NCI-H146 treated with DMSO at 0.1 percent for 48 hours (cell line): ENCODE measurements around the gene CPNE1.
A peak's percentile ranks its signal among the peaks of the same experiment; 100 is the strongest.

ENCODE experiments used
- DNase-seq: peaks from one replicate; lab custom pipeline; 2025; ENCODE audit not compliant: unreplicated experiment; lab: John Stamatoyannopoulos, UW

The CPNE1 gene

DNA sequence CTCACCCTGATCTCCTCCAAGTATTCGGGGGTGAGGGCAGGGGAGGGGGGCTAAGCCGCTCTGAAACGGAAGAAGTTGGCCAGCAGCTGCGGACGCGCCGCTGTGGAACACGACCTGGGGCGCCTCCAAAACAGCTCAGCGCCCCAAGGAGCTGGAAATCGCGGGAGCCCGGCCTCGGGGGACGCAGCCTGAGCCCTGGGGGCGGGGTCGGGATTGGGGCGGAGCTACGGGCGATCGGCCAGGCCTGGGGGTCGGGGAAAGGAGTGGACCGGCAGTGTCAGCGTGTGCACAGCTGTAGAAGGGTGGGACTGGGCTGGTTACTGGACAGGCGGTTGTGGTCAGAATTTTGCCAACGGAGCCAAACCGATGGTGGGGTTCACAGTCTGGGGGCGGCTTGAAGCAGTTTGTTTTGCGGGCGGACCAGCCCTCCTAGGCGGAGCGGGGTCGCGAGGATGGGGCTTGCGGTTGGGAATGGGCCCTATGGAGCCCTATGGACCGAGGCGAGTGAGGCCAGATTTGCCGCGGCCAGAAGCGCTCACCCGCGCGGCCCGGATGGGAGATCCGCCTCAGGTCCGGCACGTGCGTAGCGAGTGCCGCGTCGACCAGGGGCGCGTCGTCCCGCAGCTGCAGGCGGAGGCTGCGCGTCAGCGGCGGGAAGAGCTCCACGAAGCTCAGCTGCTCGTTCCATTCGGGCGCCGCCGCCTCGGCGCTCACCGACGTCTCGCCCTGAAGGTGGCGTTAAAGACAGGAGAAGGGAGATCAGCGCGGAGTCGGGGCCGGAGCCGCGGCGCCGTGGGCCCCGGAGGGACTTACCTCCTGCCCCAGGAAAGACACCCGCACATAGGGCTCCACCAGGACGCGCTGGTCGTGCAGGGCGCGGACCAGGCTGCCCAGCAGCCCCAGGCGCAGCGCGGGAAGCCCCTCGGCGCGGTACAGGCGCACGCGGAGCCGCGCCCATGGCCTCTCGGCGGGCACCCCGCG is 63.4 kb downstream of the CPNE1 start:
- DNase-seq: peak; percentile 58

DNA sequence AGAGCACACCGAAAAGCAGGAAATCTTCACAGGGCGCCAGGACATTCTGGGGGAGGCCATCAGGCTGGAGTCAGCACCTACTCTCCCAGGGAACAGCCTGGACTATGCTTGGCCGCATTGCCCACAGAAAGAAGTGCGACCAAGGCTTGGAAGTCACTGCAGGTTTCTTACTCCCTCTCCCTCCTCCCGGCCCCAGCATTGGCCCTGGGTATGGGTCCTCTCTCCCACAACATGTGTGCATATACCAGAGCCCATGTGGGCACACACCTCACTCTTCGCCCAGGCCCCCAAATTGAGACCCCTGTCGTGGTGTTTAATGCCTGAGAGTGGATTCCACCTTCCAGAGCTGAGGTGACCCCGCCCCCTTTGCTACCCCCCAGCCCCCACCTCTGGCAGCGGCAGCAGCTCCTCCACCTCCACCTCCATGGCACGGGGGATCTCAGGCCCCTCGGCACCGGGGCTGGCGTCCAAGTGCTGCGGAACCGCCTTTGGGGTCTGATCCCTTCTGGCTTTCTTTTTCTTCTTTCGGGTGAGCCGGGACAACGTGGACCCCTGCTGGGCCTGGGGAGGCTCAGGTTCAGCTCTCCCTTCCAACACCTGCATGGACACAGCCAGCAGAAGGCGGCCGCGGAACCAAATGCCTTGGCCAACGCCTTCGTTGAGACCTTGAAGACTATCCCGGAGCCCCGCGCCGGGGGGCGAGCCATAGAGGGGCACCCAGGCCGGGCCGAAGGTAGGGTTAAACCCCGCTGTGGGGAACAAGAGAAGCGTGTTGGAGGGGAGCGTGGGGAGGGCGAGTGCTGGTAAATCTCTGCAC is 64.3 kb downstream of the CPNE1 start:
- no peak for DNase-seq

- DNase-seq: no peak
These were observed 65.0 kb downstream of the CPNE1 start for GRCh38 chr20:35599776-35600120.

DNA sequence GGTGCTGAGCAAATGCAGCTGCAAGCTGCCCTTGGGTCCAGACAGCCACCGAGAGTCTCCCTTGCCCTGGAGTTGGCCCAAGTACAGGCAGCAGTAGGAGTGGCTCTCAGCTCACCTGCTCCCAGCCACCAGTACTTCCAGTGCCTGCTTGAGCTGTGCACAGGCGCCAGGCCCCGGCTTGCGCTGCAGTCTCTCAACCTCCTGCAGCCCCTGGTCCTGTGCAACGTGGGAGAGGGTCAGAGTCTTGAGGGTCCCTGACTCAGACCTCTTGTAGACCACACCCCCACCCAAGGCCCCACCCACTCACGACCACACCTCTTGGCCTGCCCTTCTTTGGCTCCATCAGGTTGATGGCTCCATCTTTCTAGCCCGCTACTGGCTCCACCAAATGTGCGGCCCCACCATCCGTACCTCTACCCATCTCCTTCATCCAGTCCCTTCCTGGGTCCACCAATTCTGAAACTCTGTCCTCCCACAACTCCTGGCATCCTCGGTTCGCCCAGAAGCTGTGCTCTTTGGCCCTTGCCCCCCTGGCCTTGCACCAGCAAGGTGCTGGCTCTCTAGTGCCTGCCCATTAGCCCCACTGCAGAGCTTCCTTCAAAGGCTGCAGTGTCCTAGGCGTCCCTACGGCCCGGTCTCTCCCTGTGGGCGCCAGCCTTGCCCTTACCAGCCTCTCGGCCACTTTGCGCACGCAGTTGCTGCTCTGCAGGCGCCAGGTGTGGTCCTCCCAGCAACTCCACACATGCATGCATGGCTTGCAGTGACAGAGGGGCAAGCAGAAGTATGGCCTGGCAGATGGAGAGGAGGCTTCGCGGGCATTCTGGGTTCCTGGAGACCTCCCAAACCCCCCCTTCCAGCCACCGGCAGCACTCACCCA is 65.6 kb downstream of the CPNE1 start:
- no peak for DNase-seq

DNA sequence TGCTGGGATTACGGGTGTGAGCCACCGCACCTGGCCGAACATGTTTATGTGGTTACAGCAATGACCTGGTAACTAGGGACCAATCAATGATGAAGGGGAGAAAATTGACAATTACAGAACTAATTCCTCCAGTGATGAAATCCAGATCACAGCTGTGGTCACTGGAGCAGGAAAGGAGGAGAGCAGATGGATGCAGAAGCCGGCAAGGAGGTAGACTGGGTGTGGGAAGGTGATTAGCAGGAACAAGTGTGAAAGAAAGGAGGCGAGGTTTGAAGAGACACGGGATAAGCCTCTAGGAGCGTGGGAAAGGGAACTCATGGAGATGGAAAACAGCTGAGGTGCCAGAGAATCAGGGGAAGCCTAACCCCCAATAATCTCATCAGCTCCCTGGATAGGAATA is 66.2 kb downstream of the CPNE1 start:
- no peak for DNase-seq

- DNase-seq: no peak
These were observed 67.5 kb downstream of the CPNE1 start for GRCh38 chr20:35597186-35597585.

GRCh38 chr20:35595901-35596300 is 68.8 kb downstream of the CPNE1 start:
- DNase-seq: no peak

- DNase-seq: no peak
These were observed 69.2 kb downstream of the CPNE1 start for GRCh38 chr20:35595456-35595855.

GRCh38 chr20:35592339-35592974 is 72.2 kb downstream of the CPNE1 start:
- no peak for DNase-seq

- no peak for DNase-seq
These were observed 76.3 kb downstream of the CPNE1 start for GRCh38 chr20:35588397-35588796.

- no peak for DNase-seq
These were observed 77.3 kb downstream of the CPNE1 start for GRCh38 chr20:35587436-35587835.

GRCh38 chr20:35586751-35587425 is 77.8 kb downstream of the CPNE1 start:
- DNase-seq: no peak

DNA sequence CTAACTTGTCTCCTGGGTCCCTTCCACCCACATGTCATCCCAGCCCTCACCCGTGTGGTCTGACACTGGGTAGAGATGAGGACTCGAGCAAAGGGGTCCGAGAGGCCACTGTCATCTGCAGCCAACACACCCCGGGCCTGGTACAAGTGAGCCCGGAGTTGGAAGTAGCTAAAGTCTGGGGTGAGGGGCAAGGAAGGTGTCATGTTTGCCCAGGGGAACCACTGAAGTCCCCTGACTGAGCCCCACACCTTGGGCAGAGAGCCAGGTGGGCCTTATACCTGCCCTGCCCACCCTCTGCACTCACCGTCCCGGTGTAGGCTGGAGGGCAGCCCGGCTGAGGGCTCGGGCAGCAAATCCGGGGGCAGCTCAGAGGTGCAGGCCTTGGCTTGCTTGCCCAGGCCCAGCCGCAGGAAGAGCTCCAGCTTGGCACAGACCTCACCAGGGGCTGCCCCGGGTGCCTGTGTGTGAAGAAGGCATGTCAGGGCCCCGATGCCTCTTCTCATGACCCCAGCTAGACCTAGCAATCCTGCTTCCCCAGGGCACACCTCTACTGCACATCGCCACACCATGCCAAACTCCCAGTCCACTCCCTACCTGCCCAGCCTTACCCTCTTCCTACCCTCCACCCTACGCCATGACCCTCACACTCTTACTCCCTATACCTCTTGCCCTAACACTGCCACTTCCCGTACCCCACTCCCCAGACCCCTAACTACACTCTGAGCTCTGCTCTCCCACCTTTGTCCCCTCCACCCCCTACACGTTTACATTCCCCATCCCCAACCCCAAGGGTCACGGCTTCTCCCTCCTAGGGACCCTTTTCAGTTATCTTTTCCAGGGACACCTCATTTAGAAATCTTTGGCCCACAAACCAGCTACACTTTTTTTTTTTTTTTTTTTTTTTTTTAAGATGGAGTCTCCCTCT is 80.8 kb downstream of the CPNE1 start:
- DNase-seq: no peak

GRCh38 chr20:35582741-35583404 is 81.8 kb downstream of the CPNE1 start:
- DNase-seq: no peak

- DNase-seq: no peak
These were observed 82.6 kb downstream of the CPNE1 start for GRCh38 chr20:35582131-35582530.

- DNase-seq: no peak
These were observed 85.5 kb downstream of the CPNE1 start for GRCh38 chr20:35579196-35579595.

DNA sequence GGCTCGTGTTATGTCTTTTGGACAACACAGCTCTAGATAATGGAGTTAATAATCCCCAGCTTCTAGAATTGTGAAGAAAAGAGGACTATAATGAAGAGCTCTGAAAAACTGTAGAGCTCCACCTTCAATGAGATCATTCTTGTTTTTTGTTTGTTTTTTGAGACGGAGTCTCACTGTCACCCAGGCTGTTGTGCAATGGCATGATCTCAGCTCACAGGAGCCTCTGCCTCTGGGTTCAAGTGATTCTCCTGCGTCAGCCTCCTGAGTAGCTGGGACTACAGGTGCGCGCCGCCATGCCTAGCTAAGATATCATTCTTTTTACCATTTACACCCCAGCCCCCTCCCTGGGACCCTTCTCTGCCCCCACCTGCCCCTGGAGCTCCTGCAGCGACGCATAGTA is 86.2 kb downstream of the CPNE1 start:
- DNase-seq: no peak

GRCh38 chr20:35576816-35577215 is 87.9 kb downstream of the CPNE1 start:
- no peak for DNase-seq
